Right lobe of liver (tissue), 6 donors: ENCODE results near the gene LMNTD1. TPM values are rescaled to one million over a fixed set of nuclear protein-coding genes. Genes with fewer than 3 reads are reported as not detected.

Experiments used
- ATAC-seq, 4 donors: fragments of 200-7000 bp; cut with Tn5 transposase; one replicate each; pipeline ENCODE4 v1.9.1; 2020; ENCODE audit warnings: mild to moderate bottlenecking in 4 of 4, moderate library complexity in 4 of 4
- DNase-seq, 3 donors: peaks; one replicate each; pipeline ENCODE4 v3.0.0-alpha.2; 2020
- H3K27ac ChIP-seq, 3 donors: fragments of 200-600 bp; one replicate each; pipeline ENCODE4 v1.8.0; 2022
- H3K27me3 ChIP-seq, 2 donors: fragments of 200-600 bp; one replicate each; pipeline ENCODE4 v1.8.0; 2022
- H3K36me3 ChIP-seq, 4 donors: fragments of 200-600 bp; sonication (generic) in 1 of 4; one replicate each; pipeline versions ENCODE4 v1.5.1 to v1.8.0; 2017 to 2022; ENCODE audit warnings: control low read depth in 1 of 4
- H3K4me1 ChIP-seq, 4 donors: fragments of 200-600 bp; sonication (generic) in 1 of 4; one replicate each; pipeline versions ENCODE4 v1.5.1 to v1.8.0; 2017 to 2022; ENCODE audit warnings: control low read depth in 1 of 4
- H3K4me3 ChIP-seq, 3 donors: fragments of 200-600 bp; one replicate each; pipeline ENCODE4 v1.8.0; 2022
- H3K9me3 ChIP-seq, 4 donors: fragments of 200-600 bp; sonication (generic) in 1 of 4; one replicate each; pipeline versions ENCODE4 v1.5.1 to v1.8.0; 2017 to 2022; ENCODE audit warnings: control low read depth in 1 of 4
- POLR2A ChIP-seq: fragments of 450-650 bp; IDR thresholded peaks from one replicate; pipeline ENCODE4 v1.6.1; 2017; ENCODE audit warnings: antibody characterized with exemption, mild to moderate bottlenecking
- WGBS: methylation state at CpG from one replicate; pipeline ENCODE4 v1.1.6; 2018; ENCODE audit warnings: low coverage, low lambda C conversion rate; ENCODE audit not compliant: insufficient coverage; ENCODE audit errors: missing lambda C conversion rate; 5-methylcytosine and 5-hydroxymethylcytosine counted together
- intact Hi-C, 2 donors: fragments of 100-400 bp; cut with DNase I; formaldehyde crosslinking; loops; one replicate each; pipeline versions ENCODE4 v1.11.2 to v1.14.1; 2022
- total RNA-seq, 6 experiments: library from RNA; depleted of rRNA in 2 of 6; stranded (reverse); fragments of >200 nt in 2 of 6; fragmentation: NEBNext Ultra II Directional in 3 of 6; extraction: Animal tissue kit (Norgen Biotek cat#: 25700) in 3 of 6; gene quantifications; one replicate each; pipeline versions ENCODE4 v1.1.0 to v1.2.4, GENCODE V29; 2016 to 2023
- TF ChIP-seq, protein P1 (sequence below), 4 donors: fragments of 200-600 bp in 3 of 4; fragments of 450-650 bp in 1 of 4; IDR thresholded peaks; one replicate each; pipeline versions ENCODE4 v1.5.1 to v1.8.0; 2016 to 2022; ENCODE audit warnings: antibody characterized with exemption in 4 of 4, mild to moderate bottlenecking in 2 of 4
- donor health status: DM: no; HTN: yes; CAD: no.
- donor health status: DM: no; HTN: no; CAD: no.
- donor health status: DM: no; HTN: no; CAD: no.
- donor health status: DM: no; HTN: yes; CAD: no.
- donor health status: DM: no; HTN: yes; CAD: no.

LMNTD1 gene
- total RNA-seq, 6 experiments from 2014 or later: not detected

DNA sequence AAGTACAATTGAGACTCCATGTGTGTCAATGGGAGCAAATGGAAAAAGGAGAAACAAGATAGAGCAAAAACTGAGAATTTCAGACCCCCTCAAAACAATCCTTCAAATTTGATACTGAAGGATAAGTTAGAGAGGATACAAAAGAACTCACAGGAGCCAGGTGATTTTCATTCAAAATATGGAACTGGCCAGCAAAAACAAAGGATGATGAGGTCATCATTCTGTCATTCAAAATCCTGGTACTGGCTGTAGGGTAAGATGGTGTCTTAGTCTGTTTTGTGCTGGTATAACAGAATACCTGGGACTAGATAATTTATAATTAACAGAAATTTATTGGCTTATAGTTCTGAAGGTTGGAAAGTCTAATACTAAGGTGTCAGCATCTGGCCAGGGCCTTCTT lies 80.6 kb downstream of the LMNTD1 start:
- no peak for TF ChIP-seq POLR2A
- TF ChIP-seq, protein P1, sequence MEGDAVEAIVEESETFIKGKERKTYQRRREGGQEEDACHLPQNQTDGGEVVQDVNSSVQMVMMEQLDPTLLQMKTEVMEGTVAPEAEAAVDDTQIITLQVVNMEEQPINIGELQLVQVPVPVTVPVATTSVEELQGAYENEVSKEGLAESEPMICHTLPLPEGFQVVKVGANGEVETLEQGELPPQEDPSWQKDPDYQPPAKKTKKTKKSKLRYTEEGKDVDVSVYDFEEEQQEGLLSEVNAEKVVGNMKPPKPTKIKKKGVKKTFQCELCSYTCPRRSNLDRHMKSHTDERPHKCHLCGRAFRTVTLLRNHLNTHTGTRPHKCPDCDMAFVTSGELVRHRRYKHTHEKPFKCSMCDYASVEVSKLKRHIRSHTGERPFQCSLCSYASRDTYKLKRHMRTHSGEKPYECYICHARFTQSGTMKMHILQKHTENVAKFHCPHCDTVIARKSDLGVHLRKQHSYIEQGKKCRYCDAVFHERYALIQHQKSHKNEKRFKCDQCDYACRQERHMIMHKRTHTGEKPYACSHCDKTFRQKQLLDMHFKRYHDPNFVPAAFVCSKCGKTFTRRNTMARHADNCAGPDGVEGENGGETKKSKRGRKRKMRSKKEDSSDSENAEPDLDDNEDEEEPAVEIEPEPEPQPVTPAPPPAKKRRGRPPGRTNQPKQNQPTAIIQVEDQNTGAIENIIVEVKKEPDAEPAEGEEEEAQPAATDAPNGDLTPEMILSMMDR (IDR thresholded peaks at IDR 0.05): no peak
- no peaks in the 10 kb centered on the region for H3K9me3 ChIP-seq
- no peak for ATAC-seq
- H3K27me3 ChIP-seq: no peaks in the 10 kb centered on the region
- no peak for DNase-seq
- H3K27ac ChIP-seq: no peak overlapping the region
- H3K36me3 ChIP-seq: no peaks in the 10 kb centered on the region
- intact Hi-C loops: no loop called here
- H3K4me1 ChIP-seq: no peaks in the 10 kb centered on the region
- no peak overlapping the region for H3K4me3 ChIP-seq

DNA sequence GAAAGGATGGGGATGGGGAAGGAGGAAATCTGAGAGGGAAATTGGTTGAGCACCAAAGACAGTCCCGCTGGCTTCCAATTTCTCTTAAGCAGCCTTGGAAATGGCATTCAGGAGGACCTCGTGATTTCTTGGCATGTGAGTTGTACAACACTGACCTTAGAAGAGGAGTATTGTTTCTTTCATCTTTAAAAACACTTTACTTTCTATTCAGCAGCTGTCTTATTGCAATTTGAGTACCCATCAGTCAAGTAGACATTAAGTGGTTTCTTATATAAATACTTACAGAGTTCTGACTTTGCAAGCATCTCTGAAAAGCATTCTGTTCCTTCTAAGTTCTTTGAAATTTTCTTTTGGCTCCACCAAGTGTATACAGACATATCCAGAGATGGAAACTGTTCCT lies 83.2 kb downstream of the LMNTD1 start:
- Histone ChIP-seq H3K27me3 (no peaks in the 10 kb centered on the region), H3K9me3 (no peaks in the 10 kb centered on the region), H3K4me1 (no peaks in the 10 kb centered on the region), H3K4me3 (no peak overlapping the region), H3K27ac (no peak overlapping the region), H3K36me3 (no peaks in the 10 kb centered on the region)
- intact Hi-C loops: no loop called here
- TF ChIP-seq, protein P1 (IDR thresholded peaks at IDR 0.05): no peak
- no peak for TF ChIP-seq POLR2A
- 80% methylated on average over 2 of the region's 2 CpGs for WGBS
- no peak for ATAC-seq
- no peak for DNase-seq

DNA sequence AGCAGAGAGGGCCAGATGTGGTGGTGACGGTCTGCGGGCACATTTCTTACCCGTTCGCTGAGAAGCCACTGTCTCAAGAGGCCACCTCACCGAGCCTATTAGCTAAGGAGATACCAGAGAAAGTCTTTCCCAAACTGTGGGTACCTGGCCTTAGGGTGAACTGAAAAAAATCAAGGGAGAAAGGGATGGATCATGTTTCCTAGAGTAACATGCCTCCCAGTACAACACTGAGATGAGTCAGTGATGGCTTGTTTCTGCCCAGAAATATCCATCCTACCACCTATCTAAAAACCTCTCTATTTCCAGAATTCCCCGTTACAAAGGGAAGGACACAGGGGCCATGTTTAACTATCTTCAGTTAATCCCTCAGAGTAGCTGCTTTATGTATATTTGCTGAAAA lies 83.7 kb downstream of the LMNTD1 start:
- WGBS: 83% methylated on average over 6 of the region's 6 CpGs
- Histone ChIP-seq H3K36me3 (no peaks in the 10 kb centered on the region), H3K27ac (no peak overlapping the region), H3K4me1 (no peaks in the 10 kb centered on the region), H3K27me3 (no peaks in the 10 kb centered on the region), H3K4me3 (no peak overlapping the region), H3K9me3 (no peaks in the 10 kb centered on the region)
- DNase-seq (no peak), ATAC-seq (no peak)
- intact Hi-C loops: no loop called here
- no peak for TF ChIP-seq POLR2A
- TF ChIP-seq, protein P1 (IDR thresholded peaks at IDR 0.05): no peak

DNA sequence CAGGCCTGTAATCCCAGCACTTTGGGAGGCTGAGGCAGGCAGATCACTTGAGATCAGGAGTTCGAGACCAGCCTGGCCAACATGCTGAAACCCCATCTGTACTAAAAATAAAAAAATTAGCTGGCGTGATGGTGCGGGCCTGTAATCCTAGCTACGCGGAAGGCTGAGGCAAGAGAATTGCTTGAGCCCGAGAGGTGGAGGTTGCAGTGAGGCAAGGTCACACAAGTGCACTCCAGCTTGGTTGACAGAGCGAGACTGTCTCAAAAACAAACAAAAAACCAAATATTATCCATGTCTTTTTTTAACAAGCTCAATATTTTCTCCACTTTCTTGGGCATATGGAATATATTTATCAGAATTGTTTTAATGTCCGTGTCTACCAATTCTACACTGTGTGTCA lies 89.6 kb downstream of the LMNTD1 start:
- no peak for TF ChIP-seq POLR2A
- TF ChIP-seq, protein P1 (IDR thresholded peaks at IDR 0.05): no peak
- intact Hi-C loops: no loop called here
- DNase-seq: peak in 1 of 3 donors; percentile 44
- 76% methylated on average over 8 of the region's 8 CpGs for WGBS
- ATAC-seq: peak; percentile 23 to 68 (median 42)
- Histone ChIP-seq H3K36me3 (no peaks in the 10 kb centered on the region), H3K27ac (peak overlapping the region in 1 of 3 donors; percentile 51), H3K4me3 (no peak overlapping the region), H3K27me3 (no peaks in the 10 kb centered on the region), H3K9me3 (no peaks in the 10 kb centered on the region), H3K4me1 (peaks cover 0 to 9% (median 2%) of the 10 kb centered on the region in 4 donors)

DNA sequence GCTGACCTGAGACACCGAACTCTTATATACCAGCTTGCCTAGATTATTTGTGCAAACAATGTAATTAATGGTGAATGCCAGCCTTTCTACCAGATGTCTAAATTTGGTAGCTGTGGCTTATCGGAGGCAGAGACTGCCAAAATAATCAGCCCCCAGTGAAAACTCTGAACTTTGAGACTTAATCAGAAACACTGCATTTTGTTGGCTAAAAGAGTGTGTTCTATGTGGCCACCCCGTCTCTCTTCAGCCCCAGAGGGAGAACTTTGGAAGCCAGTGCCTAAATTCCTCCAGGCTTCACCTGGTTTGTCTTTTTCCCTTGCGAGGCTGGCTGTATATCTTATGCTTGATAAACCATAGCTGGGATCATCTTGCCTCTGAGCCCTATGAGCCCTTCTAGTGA lies 90.1 kb downstream of the LMNTD1 start:
- no peak for TF ChIP-seq POLR2A
- TF ChIP-seq, protein P1 (IDR thresholded peaks at IDR 0.05): no peak
- Histone ChIP-seq H3K4me3 (no peak overlapping the region), H3K36me3 (no peaks in the 10 kb centered on the region), H3K27me3 (no peaks in the 10 kb centered on the region), H3K4me1 (peaks cover 0 to 9% (median 2%) of the 10 kb centered on the region in 4 donors), H3K27ac (peak overlapping the region in 1 of 3 donors; percentile 51), H3K9me3 (no peaks in the 10 kb centered on the region)
- 13% methylated on average over 4 of the region's 4 CpGs for WGBS
- DNase-seq: peak in 2 of 3 donors; percentile 51 to 52
- ATAC-seq: peak; percentile 88 to 93 (median 88)
- intact Hi-C loops: no loop called here
